A549 (cell line): ENCODE results near the gene MAFG. TPM values are rescaled to one million over a fixed set of nuclear protein-coding genes. Genes with fewer than 3 reads are reported as not detected.

Experiments
- ATAC-seq, 2 experiments: fragments of 200-7000 bp in 1 of 2; fragments of >200 bp in 1 of 2; cut with Nextera tagmentation in 1 of 2; cut with Tn5 transposase in 1 of 2; 3 replicates each; pipeline versions ENCODE4 v1.8.0 to v1.9.1; 2018 to 2020; ENCODE audit warnings: mild to moderate bottlenecking in 1 of 2, moderate library complexity in 1 of 2
- CTCF ChIA-PET: fragments of 300-600 bp; sonication (Branson Sonifier 250); formaldehyde crosslinking; extraction: SDS; loops from one replicate; lab custom pipeline; 2021; ENCODE audit warnings: antibody characterized with exemption, inconsistent platforms; lab: Yijun Ruan, JAX
- POLR2A ChIA-PET: fragments of 350-600 bp; formaldehyde crosslinking; extraction: SDS; loops from one replicate; lab custom pipeline; 2021; ENCODE audit warnings: antibody characterized with exemption, inconsistent platforms; lab: Yijun Ruan, JAX
- DNase-seq, 2 experiments: peaks; one replicate each; pipeline versions ENCODE4 v3.0.0 to v3.0.0-alpha.2; 2011 to 2016; ENCODE audit warnings: low read depth in 1 of 2, low spot score in 1 of 2
- FAIRE-seq: peaks from 2 replicates; lab custom pipeline; 2011; peaks lifted over from hg19 to GRCh38; lab: Jason Lieb, UNC
- H3K27ac ChIP-seq, 2 experiments: fragments of >200 bp; sonication (Bioruptor Twin); formaldehyde crosslinking; 3 replicates each; pipeline ENCODE4 v1.5.1; 2016 to 2017
- H3K4me1 ChIP-seq: fragments of >200 bp; sonication (Bioruptor Twin); formaldehyde crosslinking; 3 replicates; pipeline ENCODE4 v1.6.1; 2016
- H3K4me2 ChIP-seq: fragments of >200 bp; sonication (Bioruptor Twin); formaldehyde crosslinking; 3 replicates; pipeline ENCODE4 v1.6.1; 2016
- H3K4me3 ChIP-seq: fragments of >200 bp; sonication (Bioruptor Twin); formaldehyde crosslinking; 3 replicates; pipeline ENCODE4 v1.5.1; 2016
- H3K9me3 ChIP-seq: fragments of >200 bp; sonication (Bioruptor Twin); formaldehyde crosslinking; 3 replicates; pipeline ENCODE4 v1.6.1; 2016
- BHLHE40 ChIP-seq: IDR thresholded peaks from 2 replicates; pipeline ENCODE4 v1.6.1; 2012; ENCODE audit warnings: low read depth, low read length, inconsistent platforms
- CBX2 ChIP-seq: fragments of 200-600 bp; sonication (generic); IDR thresholded peaks from 2 replicates; pipeline ENCODE4 v1.6.1; 2016; ENCODE audit warnings: low read depth, mild to moderate bottlenecking, borderline replicate concordance
- CEBPB ChIP-seq, 2 experiments: fragments of >200 bp in 1 of 2; sonication (Bioruptor Twin) in 1 of 2; formaldehyde crosslinking in 1 of 2; IDR thresholded peaks; 2 replicates each; pipeline ENCODE4 v1.6.1; 2012 to 2016
- EHMT2 ChIP-seq: fragments of 200-600 bp; sonication (generic); IDR thresholded peaks from 2 replicates; pipeline ENCODE4 v1.6.1; 2016; ENCODE audit warnings: antibody characterized with exemption, low read depth, mild to moderate bottlenecking, moderate library complexity
- EP300 ChIP-seq, 2 experiments: fragments of >200 bp; sonication (Bioruptor Twin); formaldehyde crosslinking; IDR thresholded peaks; 2 replicates in 1 of 2; 3 replicates in 1 of 2; pipeline ENCODE4 v1.6.1; 2016 to 2017
- ESRRA ChIP-seq: fragments of 150-350 bp; IDR thresholded peaks from 2 replicates; pipeline ENCODE4 v1.6.1; 2014; ENCODE audit warnings: mild to moderate bottlenecking, low read length, borderline replicate concordance
- FOSL2 ChIP-seq, 2 experiments: fragments of 450-650 bp in 1 of 2; fragments of >200 bp in 1 of 2; sonication (Bioruptor Twin) in 1 of 2; formaldehyde crosslinking; IDR thresholded peaks; 2 replicates each; pipeline versions ENCODE4 v1.5.0 to v1.6.1; 2016 to 2020; ENCODE audit warnings: mild to moderate bottlenecking in 1 of 2, moderate library complexity in 1 of 2
- HEYL ChIP-seq: fragments of 250-450 bp; sonication (Bioruptor Pico); IDR thresholded peaks from 2 replicates; pipeline ENCODE4 v1.8.0; 2021; ENCODE audit warnings: mild to moderate bottlenecking, moderate library complexity
- HOXB13 ChIP-seq: fragments of 250-450 bp; sonication (Bioruptor Pico); IDR thresholded peaks from 2 replicates; pipeline ENCODE4 v1.5.0; 2020; ENCODE audit warnings: low read depth, mild to moderate bottlenecking, moderate library complexity
- JUN ChIP-seq, 2 experiments: fragments of >200 bp; sonication (Bioruptor Twin); formaldehyde crosslinking; IDR thresholded peaks; 2 replicates in 1 of 2; 3 replicates in 1 of 2; pipeline ENCODE4 v1.6.1; 2016 to 2017
- JUNB ChIP-seq: fragments of >200 bp; sonication (Bioruptor Twin); formaldehyde crosslinking; IDR thresholded peaks from 2 replicates; pipeline ENCODE4 v1.6.1; 2016
- MAFK ChIP-seq: fragments of 450-650 bp; IDR thresholded peaks from 2 replicates; pipeline ENCODE4 v1.6.1; 2014; ENCODE audit not compliant: partially characterized antibody
- NFE2L2 ChIP-seq: fragments of 150-350 bp; conservative IDR thresholded peaks from 2 replicates; pipeline ENCODE4 v1.6.1; 2014; ENCODE audit warnings: low read length
- RCOR1 ChIP-seq: fragments of 150-350 bp; IDR thresholded peaks from 2 replicates; pipeline ENCODE4 v1.6.1; 2014; ENCODE audit warnings: antibody characterized with exemption, low read length, low read depth
- RFX5 ChIP-seq: fragments of 450-650 bp; IDR thresholded peaks from 2 replicates; pipeline ENCODE4 v1.7.1; 2014; ENCODE audit warnings: antibody characterized with exemption, mild to moderate bottlenecking, moderate library complexity
- RNF2 ChIP-seq: fragments of 200-600 bp; sonication (generic); IDR thresholded peaks from 2 replicates; pipeline ENCODE4 v1.6.1; 2016; ENCODE audit warnings: low read depth, mild to moderate bottlenecking, antibody characterized with exemption, moderate library complexity, borderline replicate concordance
- SMC3 ChIP-seq: fragments of >200 bp; sonication (Bioruptor Twin); formaldehyde crosslinking; IDR thresholded peaks from 3 replicates; pipeline ENCODE4 v1.6.1; 2018; ENCODE audit warnings: inconsistent platforms
- SREBF2 ChIP-seq: fragments of 450-650 bp; IDR thresholded peaks from 2 replicates; pipeline ENCODE4 v1.6.1; 2014; ENCODE audit warnings: mild to moderate bottlenecking, moderate library complexity
- ZFP36 ChIP-seq: fragments of 450-650 bp; IDR thresholded peaks from 2 replicates; pipeline ENCODE4 v1.6.1; 2014; ENCODE audit warnings: borderline replicate concordance; ENCODE audit not compliant: partially characterized antibody
- ZNF302 ChIP-seq: fragments of 250-450 bp; sonication (Bioruptor Pico); IDR thresholded peaks from 2 replicates; pipeline ENCODE4 v1.9.0; 2021; ENCODE audit warnings: inconsistent platforms, mild to moderate bottlenecking, moderate library complexity
- ZSCAN20 ChIP-seq: fragments of 250-450 bp; sonication (Bioruptor Pico); IDR thresholded peaks from 2 replicates; pipeline ENCODE4 v1.8.0; 2022; ENCODE audit warnings: mild to moderate bottlenecking, moderate library complexity
- WGBS: methylation state at CpG from one replicate; pipeline ENCODE4 v1.1.6; 2017; ENCODE audit errors: missing lambda C conversion rate; 5-methylcytosine and 5-hydroxymethylcytosine counted together
- polyA plus RNA-seq, 4 experiments: library from polyadenylated mRNA; depleted of rRNA in 3 of 4; stranded (reverse); fragments of >200 nt; fragmentation: RNase III in 1 of 4; extraction: RNeasy Plus Mini Kit Qiagen cat#74134 plus additional on column Dnase treatment in 1 of 4; gene quantifications; 2 replicates in 3 of 4; 3 replicates in 1 of 4; pipeline ENCODE4 v1.2.3, GENCODE V29; 2011 to 2017
- TF ChIP-seq, protein P1 (sequence below): fragments of 200-600 bp; sonication (generic); IDR thresholded peaks from 2 replicates; pipeline ENCODE4 v1.6.1; 2016; ENCODE audit warnings: antibody characterized with exemption, mild to moderate bottlenecking, moderate library complexity
- TF ChIP-seq, protein P2 (sequence below): fragments of 250-450 bp; sonication (Bioruptor Pico); IDR thresholded peaks from 2 replicates; pipeline ENCODE4 v1.5.0; 2020; ENCODE audit warnings: low read depth, mild to moderate bottlenecking, moderate library complexity
- TF ChIP-seq, protein P3 (sequence below): IDR thresholded peaks from 2 replicates; pipeline ENCODE4 v1.6.1; 2012
- TF ChIP-seq, protein P4 (sequence below): IDR thresholded peaks from 2 replicates; pipeline ENCODE4 v1.6.1; 2012
- TF ChIP-seq, protein P5 (sequence below): IDR thresholded peaks from 2 replicates; pipeline ENCODE4 v1.6.1; 2012; ENCODE audit warnings: low read depth, borderline replicate concordance

The MAFG gene
- polyA plus RNA-seq, 2 of the 4 experiments (the other 2 are of a cell fraction) = 47.9 to 57.9 TPM

DNA sequence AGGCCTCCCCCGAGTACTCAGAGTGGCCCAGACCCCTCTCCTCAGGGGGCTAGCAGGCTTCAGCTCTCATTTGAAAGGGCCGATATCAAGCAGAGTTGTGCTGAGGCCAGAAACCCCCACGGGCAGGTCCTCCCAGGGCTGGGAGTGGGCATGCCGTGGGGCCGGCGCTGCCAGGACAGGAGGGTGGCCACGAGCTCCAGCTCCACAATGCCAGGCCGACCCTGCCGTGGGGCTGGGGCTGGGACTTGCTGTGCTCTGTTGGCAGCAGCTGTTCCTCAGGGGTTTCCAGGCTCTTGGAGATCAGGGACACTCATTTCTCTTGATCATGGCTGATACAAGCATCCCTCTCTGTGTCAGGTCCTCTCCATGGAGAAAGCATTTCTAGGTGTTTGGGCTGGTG is 28.6 kb downstream of the MAFG start:
- peak overlapping the region; percentile 63 for H3K4me2 ChIP-seq
- no peak for TF ChIP-seq HEYL (CRISPR knock-in tag)
- TF ChIP-seq, protein P1, sequence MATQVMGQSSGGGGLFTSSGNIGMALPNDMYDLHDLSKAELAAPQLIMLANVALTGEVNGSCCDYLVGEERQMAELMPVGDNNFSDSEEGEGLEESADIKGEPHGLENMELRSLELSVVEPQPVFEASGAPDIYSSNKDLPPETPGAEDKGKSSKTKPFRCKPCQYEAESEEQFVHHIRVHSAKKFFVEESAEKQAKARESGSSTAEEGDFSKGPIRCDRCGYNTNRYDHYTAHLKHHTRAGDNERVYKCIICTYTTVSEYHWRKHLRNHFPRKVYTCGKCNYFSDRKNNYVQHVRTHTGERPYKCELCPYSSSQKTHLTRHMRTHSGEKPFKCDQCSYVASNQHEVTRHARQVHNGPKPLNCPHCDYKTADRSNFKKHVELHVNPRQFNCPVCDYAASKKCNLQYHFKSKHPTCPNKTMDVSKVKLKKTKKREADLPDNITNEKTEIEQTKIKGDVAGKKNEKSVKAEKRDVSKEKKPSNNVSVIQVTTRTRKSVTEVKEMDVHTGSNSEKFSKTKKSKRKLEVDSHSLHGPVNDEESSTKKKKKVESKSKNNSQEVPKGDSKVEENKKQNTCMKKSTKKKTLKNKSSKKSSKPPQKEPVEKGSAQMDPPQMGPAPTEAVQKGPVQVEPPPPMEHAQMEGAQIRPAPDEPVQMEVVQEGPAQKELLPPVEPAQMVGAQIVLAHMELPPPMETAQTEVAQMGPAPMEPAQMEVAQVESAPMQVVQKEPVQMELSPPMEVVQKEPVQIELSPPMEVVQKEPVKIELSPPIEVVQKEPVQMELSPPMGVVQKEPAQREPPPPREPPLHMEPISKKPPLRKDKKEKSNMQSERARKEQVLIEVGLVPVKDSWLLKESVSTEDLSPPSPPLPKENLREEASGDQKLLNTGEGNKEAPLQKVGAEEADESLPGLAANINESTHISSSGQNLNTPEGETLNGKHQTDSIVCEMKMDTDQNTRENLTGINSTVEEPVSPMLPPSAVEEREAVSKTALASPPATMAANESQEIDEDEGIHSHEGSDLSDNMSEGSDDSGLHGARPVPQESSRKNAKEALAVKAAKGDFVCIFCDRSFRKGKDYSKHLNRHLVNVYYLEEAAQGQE = no peak
- TF ChIP-seq HOXB13 (CRISPR knock-in tag) = no peak
- TF ChIP-seq SMC3 = no peak
- TF ChIP-seq BHLHE40 = no peak
- no peak for TF ChIP-seq ESRRA
- TF ChIP-seq, protein P2, sequence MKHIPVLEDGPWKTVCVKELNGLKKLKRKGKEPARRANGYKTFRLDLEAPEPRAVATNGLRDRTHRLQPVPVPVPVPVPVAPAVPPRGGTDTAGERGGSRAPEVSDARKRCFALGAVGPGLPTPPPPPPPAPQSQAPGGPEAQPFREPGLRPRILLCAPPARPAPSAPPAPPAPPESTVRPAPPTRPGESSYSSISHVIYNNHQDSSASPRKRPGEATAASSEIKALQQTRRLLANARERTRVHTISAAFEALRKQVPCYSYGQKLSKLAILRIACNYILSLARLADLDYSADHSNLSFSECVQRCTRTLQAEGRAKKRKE (CRISPR knock-in tag) = no peak
- TF ChIP-seq NFE2L2 = no peak
- no peak for TF ChIP-seq RFX5
- TF ChIP-seq, protein P3, sequence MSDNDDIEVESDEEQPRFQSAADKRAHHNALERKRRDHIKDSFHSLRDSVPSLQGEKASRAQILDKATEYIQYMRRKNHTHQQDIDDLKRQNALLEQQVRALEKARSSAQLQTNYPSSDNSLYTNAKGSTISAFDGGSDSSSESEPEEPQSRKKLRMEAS = no peak
- TF ChIP-seq RNF2 = no peak
- TF ChIP-seq, protein P4, sequence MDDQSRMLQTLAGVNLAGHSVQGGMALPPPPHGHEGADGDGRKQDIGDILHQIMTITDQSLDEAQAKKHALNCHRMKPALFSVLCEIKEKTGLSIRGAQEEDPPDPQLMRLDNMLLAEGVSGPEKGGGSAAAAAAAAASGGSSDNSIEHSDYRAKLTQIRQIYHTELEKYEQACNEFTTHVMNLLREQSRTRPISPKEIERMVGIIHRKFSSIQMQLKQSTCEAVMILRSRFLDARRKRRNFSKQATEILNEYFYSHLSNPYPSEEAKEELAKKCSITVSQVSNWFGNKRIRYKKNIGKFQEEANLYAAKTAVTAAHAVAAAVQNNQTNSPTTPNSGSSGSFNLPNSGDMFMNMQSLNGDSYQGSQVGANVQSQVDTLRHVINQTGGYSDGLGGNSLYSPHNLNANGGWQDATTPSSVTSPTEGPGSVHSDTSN = no peak
- no peak for TF ChIP-seq CBX2
- no peak for TF ChIP-seq CEBPB (IDR thresholded peaks at IDR 0.05)
- no peak for TF ChIP-seq RCOR1
- no peak for TF ChIP-seq EP300 (IDR thresholded peaks at IDR 0.05)
- no peak for TF ChIP-seq ZFP36
- TF ChIP-seq ZNF302 (CRISPR knock-in tag) = no peak
- WGBS = 59% methylated on average over 8 of the region's 9 CpGs
- POLR2A ChIA-PET = no interaction called here
- no peak for FAIRE-seq
- H3K27ac ChIP-seq = peak overlapping the region; percentile 75 to 88
- DNase-seq = no peak
- no peak overlapping the region for H3K4me3 ChIP-seq
- CTCF ChIA-PET = interaction anchor here (0.8 to 3.2 kb wide), 3 partner anchors 14 to 61 kb away, joined by 5 to 19 read pairs (median 10); no protein-coding TSS in a partner anchor
- no peaks in the 10 kb centered on the region for H3K9me3 ChIP-seq
- ATAC-seq = peak in 1 of 2 experiments; percentile 11; a peak in 2 of 6 replicates
- peaks cover 34% of the 10 kb centered on the region for H3K4me1 ChIP-seq

DNA sequence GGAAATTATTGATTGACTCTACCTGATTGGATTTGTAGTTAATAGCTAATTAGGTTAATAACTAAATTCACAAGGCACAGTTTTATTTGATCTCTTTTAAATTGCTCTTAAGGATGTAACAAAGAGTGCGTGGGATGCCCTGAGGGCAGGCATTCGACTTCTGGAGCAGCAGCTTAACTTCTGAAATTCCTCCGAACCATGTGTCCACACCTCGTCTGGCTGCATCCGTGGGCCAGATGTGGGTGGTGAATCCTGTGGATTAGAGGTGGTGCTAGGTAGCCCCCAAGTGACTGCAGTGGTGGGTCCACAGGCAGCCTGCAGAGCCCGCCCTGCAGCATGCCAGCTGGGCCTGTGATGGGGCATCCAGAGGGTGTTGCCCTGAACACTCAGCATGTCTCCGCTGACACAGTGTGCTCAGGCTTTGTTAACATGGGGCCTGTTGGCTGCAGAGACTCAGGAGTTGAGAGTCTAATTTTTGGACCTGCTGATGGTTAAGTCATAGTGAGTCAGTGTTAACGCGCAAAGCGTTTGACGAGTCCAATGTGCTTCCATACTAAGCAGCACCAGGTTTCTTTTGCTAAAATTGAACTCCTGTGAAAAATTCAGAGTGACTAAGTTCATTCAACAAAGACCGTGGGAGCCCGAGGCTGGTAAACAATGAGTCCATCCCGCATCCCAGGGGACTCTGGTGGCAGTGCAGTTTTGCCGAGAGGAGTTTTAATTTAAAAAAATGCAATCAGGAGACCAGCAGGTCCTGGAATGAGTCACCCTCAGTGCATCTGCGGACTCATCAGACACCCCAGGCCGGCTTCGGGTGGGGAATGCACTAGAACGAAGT is 29.3 kb downstream of the MAFG start:
- Histone ChIP-seq H3K9me3 (no peaks in the 10 kb centered on the region), H3K4me1 (peaks cover 34% of the 10 kb centered on the region), H3K4me3 (no peak overlapping the region), H3K27ac (peak overlapping the region; percentile 75 to 88), H3K4me2 (peak overlapping the region; percentile 63)
- CTCF ChIA-PET = interaction anchor here (0.8 to 3.2 kb wide), 9 partner anchors 11 to 167 kb away, joined by 3 to 19 read pairs (median 5); no protein-coding TSS in a partner anchor
- FAIRE-seq (peak; percentile 96), DNase-seq (peak; percentile 69 to 87), ATAC-seq (peak; percentile 82 to 84)
- POLR2A ChIA-PET = no interaction called here
- 14% methylated on average over 19 of the region's 19 CpGs for WGBS
- TF ChIP-seq, protein P2 (CRISPR knock-in tag) = 0 out of 2 replicates have a peak, but pooled peaks have one; percentile 54
- TF ChIP-seq NFE2L2 = 0 out of 2 replicates have a peak, but pooled peaks have one; percentile 13
- TF ChIP-seq, protein P5, sequence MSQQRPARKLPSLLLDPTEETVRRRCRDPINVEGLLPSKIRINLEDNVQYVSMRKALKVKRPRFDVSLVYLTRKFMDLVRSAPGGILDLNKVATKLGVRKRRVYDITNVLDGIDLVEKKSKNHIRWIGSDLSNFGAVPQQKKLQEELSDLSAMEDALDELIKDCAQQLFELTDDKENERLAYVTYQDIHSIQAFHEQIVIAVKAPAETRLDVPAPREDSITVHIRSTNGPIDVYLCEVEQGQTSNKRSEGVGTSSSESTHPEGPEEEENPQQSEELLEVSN = peak; percentile 12; the same call in 1 of the 2 replicates
- TF ChIP-seq JUNB = peak; percentile 71
- peak in 1 of 2 experiments; percentile 57; a peak in 2 of 5 replicates for TF ChIP-seq JUN (IDR thresholded peaks at IDR 0.05)
- TF ChIP-seq, protein P3 = peak; percentile 78
- TF ChIP-seq ZSCAN20 (CRISPR knock-in tag) = no peak
- peak; percentile 78 for TF ChIP-seq FOSL2 (IDR thresholded peaks at IDR 0.05)
- peak; percentile 92 for TF ChIP-seq FOSL2 (CRISPR knock-in tag; IDR thresholded peaks at IDR 0.05)
- TF ChIP-seq EHMT2 = no peak
- TF ChIP-seq SREBF2 = no peak
- peak; percentile 6 for TF ChIP-seq MAFK
- TF ChIP-seq, protein P4 = peak; percentile 15; the same call in 1 of the 2 replicates
